GM18861 (cell line): ENCODE results near the gene PCDHGC3.

Experiments used
- ATAC-seq: cut with Tn5 transposase; IDR thresholded peaks from one replicate; pipeline ENCODE4 v1.9.1; 2021; ENCODE audit not compliant: unreplicated experiment

The PCDHGC3 gene

GRCh38 chr5:141519605-141520565, 44.1 kb downstream of the PCDHGC3 start:
- no peak for ATAC-seq

GRCh38 chr5:141521244-141521781, 45.5 kb downstream of the PCDHGC3 start:
- ATAC-seq, result no peak

GRCh38 chr5:141522301-141522700, 46.5 kb downstream of the PCDHGC3 start:
- ATAC-seq, result no peak

- no peak for ATAC-seq
These were observed 48.2 kb downstream of the PCDHGC3 start for GRCh38 chr5:141523991-141524390.

- ATAC-seq, result peak; percentile 73
These were observed 49.1 kb downstream of the PCDHGC3 start for GRCh38 chr5:141524604-141525597.

GRCh38 chr5:141525653-141526052, 49.9 kb downstream of the PCDHGC3 start:
- ATAC-seq, result no peak

GRCh38 chr5:141527426-141527825, 51.7 kb downstream of the PCDHGC3 start:
- ATAC-seq, result no peak
